IPS-18a (cell line): ENCODE data around the gene HLA-G.

Experiments
- H3K27ac ChIP-seq: one replicate; pipeline ENCODE4 v1.5.1; 2013; ENCODE audit warnings: low read length
- H3K27me3 ChIP-seq: one replicate; pipeline ENCODE4 v1.6.1; 2013; ENCODE audit warnings: mild to moderate bottlenecking, low read length; ENCODE audit not compliant: control insufficient read depth, insufficient read depth
- H3K36me3 ChIP-seq: one replicate; pipeline ENCODE4 v1.6.1; 2013; ENCODE audit warnings: low read depth, low read length; ENCODE audit not compliant: control insufficient read depth
- H3K4me1 ChIP-seq: one replicate; pipeline ENCODE4 v1.6.1; 2013; ENCODE audit warnings: low read depth, low read length; ENCODE audit not compliant: control insufficient read depth
- H3K4me3 ChIP-seq: one replicate; pipeline ENCODE4 v1.5.1; 2013; ENCODE audit warnings: low read length
- H3K9ac ChIP-seq: one replicate; pipeline ENCODE4 v1.6.1; 2013; ENCODE audit warnings: mild to moderate bottlenecking, low read length, moderate library complexity
- H3K9me3 ChIP-seq: one replicate; pipeline ENCODE4 v1.6.1; 2013; ENCODE audit warnings: low read depth, low read length; ENCODE audit not compliant: control insufficient read depth

The HLA-G gene

DNA sequence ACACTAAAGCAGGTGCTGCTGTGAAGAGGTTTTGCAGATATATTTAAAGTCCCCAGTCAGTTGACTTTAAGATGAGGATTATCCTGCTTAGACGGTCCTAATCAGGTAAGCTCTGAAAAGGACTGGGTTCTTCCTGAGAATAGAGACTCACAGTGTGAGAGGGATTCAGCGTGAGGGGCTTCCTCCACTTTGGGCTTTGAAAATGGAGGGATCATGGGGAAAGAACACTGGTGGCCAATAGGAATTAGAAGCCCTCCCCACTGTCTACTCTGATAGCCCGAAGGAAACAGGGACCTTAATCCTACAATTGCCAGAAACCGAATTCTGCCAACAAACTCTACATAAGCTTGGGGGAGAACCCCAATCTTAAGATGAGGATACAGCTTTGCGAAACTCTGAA lies 29.7 kb upstream of the HLA-G start:
- peaks cover 16% of the 10 kb centered on the region for H3K27me3 ChIP-seq

DNA sequence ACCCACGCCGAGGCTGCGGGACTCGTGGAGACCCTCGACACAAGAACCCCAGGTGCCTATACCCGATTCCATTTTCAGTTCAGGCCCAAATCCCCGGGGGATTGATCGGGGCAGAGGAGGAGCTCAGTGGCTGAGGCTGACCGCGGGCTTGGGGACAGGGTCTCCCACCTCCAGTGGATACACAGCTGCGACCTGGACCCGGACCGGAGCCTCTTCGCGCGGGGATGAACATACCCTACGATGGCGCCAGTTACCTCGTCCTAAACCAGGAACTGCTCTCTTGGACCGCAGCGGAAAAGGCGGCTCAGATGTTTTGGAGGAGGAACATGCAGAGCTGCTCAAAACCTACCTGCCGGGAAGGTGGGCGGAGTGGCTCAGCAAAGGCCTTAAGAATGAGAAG lies 27.4 kb upstream of the HLA-G start:
- no peaks in the 10 kb centered on the region for H3K4me1 ChIP-seq
- H3K36me3 ChIP-seq: no peaks in the 10 kb centered on the region
- no peak overlapping the region for H3K27ac ChIP-seq
- no peaks in the 10 kb centered on the region for H3K9me3 ChIP-seq
- H3K4me3 ChIP-seq: no peak overlapping the region
- H3K9ac ChIP-seq: no peak overlapping the region
- H3K27me3 ChIP-seq: no peaks in the 10 kb centered on the region

More for the DNA sequence above, 29.7 kb upstream of the HLA-G start:
- Histone ChIP-seq H3K36me3 (no peaks in the 10 kb centered on the region), H3K4me1 (no peaks in the 10 kb centered on the region), H3K4me3 (no peak overlapping the region), H3K9ac (no peak overlapping the region), H3K9me3 (no peaks in the 10 kb centered on the region), H3K27ac (no peak overlapping the region)

- Histone ChIP-seq H3K4me1 (no peaks in the 10 kb centered on the region), H3K27me3 (no peaks in the 10 kb centered on the region), H3K9me3 (no peaks in the 10 kb centered on the region), H3K36me3 (no peaks in the 10 kb centered on the region), H3K4me3 (no peak overlapping the region), H3K9ac (no peak overlapping the region), H3K27ac (no peak overlapping the region)
Observed at GRCh38 chr6:29806387-29806786, 21.2 kb upstream of the HLA-G start.

DNA sequence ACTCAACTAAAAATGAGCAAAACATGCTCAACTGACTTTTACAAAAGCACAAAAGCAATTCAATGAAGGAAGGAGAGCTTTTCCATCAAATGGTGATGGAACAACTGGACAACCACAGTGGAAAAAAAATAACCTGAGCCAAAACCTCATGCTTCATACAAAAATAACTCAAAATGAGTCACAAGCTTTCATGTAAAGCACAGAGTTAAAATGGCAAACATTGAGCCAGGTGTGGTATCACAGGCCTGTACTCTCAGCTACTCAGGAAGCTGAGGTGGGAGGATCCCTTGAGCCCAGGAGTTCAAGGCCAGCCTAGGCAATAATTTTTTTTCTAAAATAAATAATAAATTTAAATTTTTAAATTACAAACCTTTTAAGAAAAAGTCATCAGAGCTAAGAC lies 18.4 kb upstream of the HLA-G start:
- Histone ChIP-seq H3K27ac (no peak overlapping the region), H3K4me1 (no peaks in the 10 kb centered on the region), H3K9me3 (no peaks in the 10 kb centered on the region), H3K4me3 (no peak overlapping the region), H3K9ac (no peak overlapping the region), H3K27me3 (no peaks in the 10 kb centered on the region), H3K36me3 (no peaks in the 10 kb centered on the region)

GRCh38 chr6:29810371-29810770 lies 17.3 kb upstream of the HLA-G start:
- Histone ChIP-seq H3K4me3 (no peak overlapping the region), H3K9me3 (no peaks in the 10 kb centered on the region), H3K9ac (no peak overlapping the region), H3K27me3 (no peaks in the 10 kb centered on the region), H3K27ac (no peak overlapping the region), H3K4me1 (no peaks in the 10 kb centered on the region), H3K36me3 (no peaks in the 10 kb centered on the region)

DNA sequence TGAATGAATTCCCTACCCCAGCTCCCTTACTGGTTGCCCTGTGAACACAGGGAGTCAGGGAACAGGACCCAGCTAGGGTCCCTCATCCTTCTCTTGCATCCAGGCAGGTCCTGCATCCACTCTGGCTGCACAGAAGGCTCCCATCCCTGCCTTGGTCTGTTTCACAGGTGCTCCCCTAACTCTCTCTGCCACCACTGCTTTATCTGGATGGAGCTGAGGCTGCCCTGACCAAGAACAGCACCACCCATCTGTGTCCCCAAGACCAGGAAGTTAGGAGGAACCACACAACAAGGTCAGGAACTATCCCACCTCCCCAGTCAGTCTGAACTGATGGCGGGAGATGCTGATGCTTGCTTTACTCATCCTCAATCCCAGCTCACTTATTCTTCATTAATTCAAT lies 16.2 kb upstream of the HLA-G start:
- no peaks in the 10 kb centered on the region for H3K4me1 ChIP-seq
- no peak overlapping the region for H3K4me3 ChIP-seq
- H3K9me3 ChIP-seq: no peaks in the 10 kb centered on the region
- H3K27ac ChIP-seq: no peak overlapping the region
- H3K9ac ChIP-seq: no peak overlapping the region
- no peaks in the 10 kb centered on the region for H3K36me3 ChIP-seq
- H3K27me3 ChIP-seq: no peaks in the 10 kb centered on the region

GRCh38 chr6:29813066-29813465 lies 14.6 kb upstream of the HLA-G start:
- H3K27ac ChIP-seq: no peak overlapping the region
- no peaks in the 10 kb centered on the region for H3K9me3 ChIP-seq
- H3K4me3 ChIP-seq: no peak overlapping the region
- no peaks in the 10 kb centered on the region for H3K4me1 ChIP-seq
- H3K9ac ChIP-seq: no peak overlapping the region
- no peaks in the 10 kb centered on the region for H3K36me3 ChIP-seq
- no peaks in the 10 kb centered on the region for H3K27me3 ChIP-seq

- Histone ChIP-seq H3K9me3 (no peaks in the 10 kb centered on the region), H3K4me1 (no peaks in the 10 kb centered on the region), H3K27ac (no peak overlapping the region), H3K36me3 (no peaks in the 10 kb centered on the region), H3K27me3 (no peaks in the 10 kb centered on the region), H3K9ac (no peak overlapping the region), H3K4me3 (no peak overlapping the region)
Observed at GRCh38 chr6:29813809-29814208, 13.8 kb upstream of the HLA-G start.

- H3K9ac ChIP-seq: no peak overlapping the region
- H3K27me3 ChIP-seq: no peaks in the 10 kb centered on the region
- no peak overlapping the region for H3K27ac ChIP-seq
- no peaks in the 10 kb centered on the region for H3K36me3 ChIP-seq
- no peaks in the 10 kb centered on the region for H3K9me3 ChIP-seq
- no peaks in the 10 kb centered on the region for H3K4me1 ChIP-seq
- no peak overlapping the region for H3K4me3 ChIP-seq
Observed at GRCh38 chr6:29814379-29815117, 13.1 kb upstream of the HLA-G start.

GRCh38 chr6:29815118-29815750 lies 12.4 kb upstream of the HLA-G start:
- H3K36me3 ChIP-seq: no peaks in the 10 kb centered on the region
- no peaks in the 10 kb centered on the region for H3K27me3 ChIP-seq
- no peak overlapping the region for H3K9ac ChIP-seq
- H3K4me1 ChIP-seq: no peaks in the 10 kb centered on the region
- H3K4me3 ChIP-seq: no peak overlapping the region
- H3K27ac ChIP-seq: no peak overlapping the region
- no peaks in the 10 kb centered on the region for H3K9me3 ChIP-seq

- Histone ChIP-seq H3K9ac (no peak overlapping the region), H3K4me1 (no peaks in the 10 kb centered on the region), H3K4me3 (no peak overlapping the region), H3K36me3 (no peaks in the 10 kb centered on the region), H3K27me3 (no peaks in the 10 kb centered on the region), H3K9me3 (no peaks in the 10 kb centered on the region), H3K27ac (no peak overlapping the region)
Observed at GRCh38 chr6:29816030-29816429, 11.6 kb upstream of the HLA-G start.

DNA sequence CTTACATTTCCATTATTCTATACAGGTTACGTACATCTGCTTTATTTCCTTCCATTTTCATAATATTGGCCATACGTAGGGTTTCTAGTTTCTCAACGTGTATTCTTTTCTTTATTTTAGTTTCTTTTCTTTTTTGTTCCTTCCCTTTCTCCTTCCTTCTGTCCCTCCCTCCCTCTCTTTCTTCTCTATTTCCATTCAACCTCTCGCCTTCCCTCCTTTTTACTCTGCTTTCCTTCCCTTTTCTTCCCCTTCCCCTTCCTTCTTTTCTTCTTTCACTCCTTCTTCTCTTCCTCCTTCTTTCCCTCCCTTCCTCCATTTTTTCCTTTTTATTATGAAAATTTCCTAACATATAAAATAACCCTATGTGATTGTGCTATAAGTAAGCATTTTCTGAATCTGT lies 8.7 kb upstream of the HLA-G start:
- Histone ChIP-seq H3K9me3 (no peaks in the 10 kb centered on the region), H3K9ac (no peak overlapping the region), H3K4me1 (no peaks in the 10 kb centered on the region)

More for the DNA sequence above, 8.7 kb upstream of the HLA-G start:
- no peaks in the 10 kb centered on the region for H3K36me3 ChIP-seq
- no peaks in the 10 kb centered on the region for H3K27me3 ChIP-seq
- no peak overlapping the region for H3K4me3 ChIP-seq
- H3K27ac ChIP-seq: no peak overlapping the region
